Cerebellar cortex (tissue), 1 donor: ENCODE measurements around the gene PPIL1.
"Not testable (repeated sequence)": the region's sequence is repeated elsewhere in the genome, so short reads cannot be mapped to it uniquely, and the experiment has no call there.

Source experiments
- DNase-seq: peaks from one replicate; pipeline ENCODE4 v3.0.0-alpha.2; 2015; ENCODE audit warnings: low spot score

The PPIL1 gene

GRCh38 chr6:36874443-36875249 lies at the start of gene PPIL1:
Gene PPIL1, minus strand, starts transcription at chr6:36874803. Its CDS starts 31 bp downstream, at chr6:36874772.
- peak; percentile 95 for DNase-seq

- no peak for DNase-seq
Measured at GRCh38 chr6:36924131-36924530, 49.5 kb upstream of the PPIL1 start.

GRCh38 chr6:36920546-36920945 lies 45.9 kb upstream of the PPIL1 start:
- no peak for DNase-seq

- no peak for DNase-seq
Measured at GRCh38 chr6:36920049-36920448, 45.4 kb upstream of the PPIL1 start.

GRCh38 chr6:36917541-36918193 lies 43.1 kb upstream of the PPIL1 start:
- no peak for DNase-seq

- no peak for DNase-seq
Measured at GRCh38 chr6:36916126-36916525, 41.5 kb upstream of the PPIL1 start.

- no peak for DNase-seq
Measured at GRCh38 chr6:36915599-36915998, 41.0 kb upstream of the PPIL1 start.

GRCh38 chr6:36914227-36914794 lies 39.7 kb upstream of the PPIL1 start:
- DNase-seq, result no peak

GRCh38 chr6:36913082-36913481 lies 38.5 kb upstream of the PPIL1 start:
- no peak for DNase-seq

GRCh38 chr6:36912586-36912985 lies 38.0 kb upstream of the PPIL1 start:
- no peak for DNase-seq

GRCh38 chr6:36912030-36912454 lies 37.4 kb upstream of the PPIL1 start:
- no peak for DNase-seq

- no peak for DNase-seq
Measured at GRCh38 chr6:36908747-36909146, 34.1 kb upstream of the PPIL1 start.

GRCh38 chr6:36907781-36908180 lies 33.2 kb upstream of the PPIL1 start:
- DNase-seq, result peak; percentile 47

- DNase-seq, result peak; percentile 86
Measured at GRCh38 chr6:36906539-36907325, 32.1 kb upstream of the PPIL1 start.

- no peak for DNase-seq
Measured at GRCh38 chr6:36904851-36905393, 30.3 kb upstream of the PPIL1 start.

- no peak for DNase-seq
Measured at GRCh38 chr6:36904114-36904513, 29.5 kb upstream of the PPIL1 start.

GRCh38 chr6:36897609-36898008 lies 23.0 kb upstream of the PPIL1 start:
- DNase-seq, result no peak

GRCh38 chr6:36893976-36894932 lies 19.7 kb upstream of the PPIL1 start:
- no peak for DNase-seq

- not testable (repeated sequence) for DNase-seq
Measured at GRCh38 chr6:36891153-36891552, 16.6 kb upstream of the PPIL1 start.

GRCh38 chr6:36890112-36890663 lies 15.6 kb upstream of the PPIL1 start:
- DNase-seq, result no peak
